GM19238 (cell line): ENCODE measurements around the gene BMP2.

ENCODE experiments used
- DNase-seq: peaks from one replicate; pipeline ENCODE4 v3.0.0; 2011; ENCODE audit warnings: low spot score; ENCODE audit not compliant: insufficient read length

The BMP2 gene

DNA sequence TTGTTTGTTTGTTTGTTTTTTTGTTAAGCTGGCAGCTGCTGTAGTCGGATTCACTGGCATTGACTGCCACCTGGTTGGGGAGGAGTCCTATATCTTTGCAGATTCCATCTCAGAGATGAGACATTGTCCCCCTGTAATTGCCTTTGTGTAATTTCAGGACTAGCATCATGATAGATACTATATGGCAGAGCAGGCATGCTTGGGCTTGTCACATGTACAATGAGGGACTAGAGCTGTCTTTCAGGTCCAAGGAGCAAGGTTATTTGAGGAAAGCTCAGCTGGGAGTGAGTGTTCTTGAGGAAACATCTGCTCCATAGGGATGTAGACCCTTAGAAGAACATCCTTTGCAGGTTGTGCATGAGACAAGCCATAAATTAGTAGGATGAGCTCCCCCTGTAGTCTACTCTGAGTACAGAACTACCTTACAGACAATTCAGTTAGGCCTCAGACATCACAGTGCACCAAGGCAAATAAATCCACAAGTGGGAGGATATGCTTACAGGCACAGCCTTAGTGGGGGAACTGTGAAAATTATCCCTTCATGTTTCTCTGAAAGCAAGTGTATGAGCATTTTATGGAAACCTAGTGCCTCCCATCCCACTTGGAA lies 62.1 kb downstream of the BMP2 start:
- no peak for DNase-seq
